Activated T-cell treated with anti-CD3 and anti-CD28 coated beads, Interleukin-2, amount 50 U/mL, for 1 hour (primary cell): Measurements from ENCODE around the gene ACP7.
"Not testable (repeated sequence)": the region's sequence is repeated elsewhere in the genome, so short reads cannot be mapped to it uniquely, and the experiment has no call there.

Experiments used
- DNase-seq: peaks from one replicate; pipeline ENCODE4 v3.0.0-alpha.2; 2020

The ACP7 gene

GRCh38 chr19:39078436-39079200 is 5.5 kb upstream of the ACP7 start:
- DNase-seq = no peak

GRCh38 chr19:39080431-39080830 is 3.7 kb upstream of the ACP7 start:
- no peak for DNase-seq

- DNase-seq = no peak
Observed at GRCh38 chr19:39082167-39082566, 2.0 kb upstream of the ACP7 start.

DNA sequence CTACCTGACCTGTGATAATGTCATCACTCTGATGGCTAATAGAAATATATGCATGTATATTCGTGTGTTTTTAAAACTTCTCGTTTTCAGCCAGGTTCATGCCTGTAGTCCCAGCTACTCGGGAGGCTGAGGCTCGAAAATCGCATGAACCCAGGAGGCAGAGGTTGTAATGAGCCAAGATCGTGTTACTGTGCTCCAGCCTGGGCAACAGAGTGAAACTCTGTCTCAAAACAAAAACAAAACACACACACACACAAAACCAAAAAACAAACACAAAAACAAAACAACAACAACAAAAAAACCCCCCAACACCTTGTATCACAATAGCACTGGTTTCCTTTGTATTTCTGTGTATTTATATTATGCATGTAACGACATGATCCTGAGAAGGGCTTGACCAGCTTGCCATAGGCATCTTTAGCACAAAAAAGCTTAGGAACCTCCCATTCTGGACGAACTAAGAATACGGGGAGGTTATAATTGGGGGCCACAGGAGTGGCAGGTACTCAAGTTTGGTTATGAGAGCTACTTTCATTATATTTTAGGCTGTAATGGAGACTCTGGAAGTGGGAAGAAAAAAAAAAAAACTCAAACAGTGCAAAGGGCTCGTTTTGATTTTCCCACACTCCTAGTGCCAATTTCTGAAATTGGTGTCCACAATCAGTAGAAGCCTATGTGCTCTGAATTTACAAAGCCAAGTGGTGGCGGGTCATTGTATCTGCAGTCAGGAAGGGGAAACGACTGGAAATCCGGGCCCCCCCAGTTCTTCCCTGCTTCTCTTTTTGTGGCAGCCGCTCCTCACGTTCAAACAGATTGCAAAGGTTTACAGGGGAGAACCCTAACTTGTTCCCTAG is 1.2 kb upstream of the ACP7 start:
- no peak for DNase-seq

DNA sequence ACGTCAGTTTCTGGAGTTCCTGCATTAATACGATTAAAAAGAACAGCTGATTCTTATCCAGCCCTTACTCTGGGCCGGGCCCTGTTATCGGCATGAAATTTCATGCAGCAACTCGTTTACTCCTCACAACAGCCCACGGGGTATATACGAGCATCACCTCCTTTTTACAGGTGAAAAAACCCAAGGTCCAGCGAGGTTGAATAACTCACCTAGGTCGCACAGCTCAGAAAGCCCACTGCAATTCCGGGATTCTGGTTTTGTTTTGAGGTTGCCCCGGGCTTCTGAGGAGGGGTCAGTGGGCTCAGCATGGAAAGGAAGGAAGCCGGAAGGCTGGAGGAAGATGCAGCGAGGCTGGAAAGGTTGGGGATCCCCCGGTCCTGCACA is 577 bp upstream of the ACP7 start:
- DNase-seq = no peak

DNA sequence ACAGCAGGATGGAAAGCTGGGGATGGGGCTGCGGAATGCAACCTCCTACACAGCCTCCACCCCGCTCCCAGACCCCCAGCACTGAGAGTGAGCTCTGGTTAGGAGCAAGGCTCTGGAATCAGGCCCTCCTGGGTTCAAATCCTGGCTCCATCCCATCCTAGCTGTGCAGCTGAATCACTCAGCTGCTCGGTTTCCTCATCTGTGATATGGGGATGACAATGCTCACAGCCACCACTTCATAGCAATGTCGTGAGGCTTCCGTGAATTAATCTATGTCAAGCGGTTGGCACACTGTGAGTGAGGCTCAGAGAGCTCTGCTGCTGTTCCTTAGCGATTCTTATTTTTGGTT is 538 bp downstream of the ACP7 start:
- no peak for DNase-seq

DNA sequence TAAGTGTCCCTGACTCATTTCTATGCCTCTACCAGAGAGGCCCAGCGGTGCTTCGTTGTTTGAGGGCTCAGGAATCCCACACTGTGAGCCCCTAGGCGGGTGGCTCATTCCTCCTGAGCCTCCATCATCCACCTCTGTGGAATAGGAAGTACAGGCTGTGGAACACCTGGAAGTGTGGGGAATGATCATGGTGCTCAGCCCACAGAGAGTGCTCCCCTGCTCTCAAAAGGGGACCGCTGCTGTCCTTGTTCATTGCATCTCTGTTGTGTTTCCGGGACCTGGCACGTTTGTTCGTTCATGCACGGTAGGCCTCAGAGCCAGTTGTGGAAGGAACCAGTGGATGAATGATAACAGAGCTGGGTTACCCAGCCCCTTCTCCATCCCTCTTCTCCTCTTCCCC is 1.2 kb downstream of the ACP7 start:
- no peak for DNase-seq

DNA sequence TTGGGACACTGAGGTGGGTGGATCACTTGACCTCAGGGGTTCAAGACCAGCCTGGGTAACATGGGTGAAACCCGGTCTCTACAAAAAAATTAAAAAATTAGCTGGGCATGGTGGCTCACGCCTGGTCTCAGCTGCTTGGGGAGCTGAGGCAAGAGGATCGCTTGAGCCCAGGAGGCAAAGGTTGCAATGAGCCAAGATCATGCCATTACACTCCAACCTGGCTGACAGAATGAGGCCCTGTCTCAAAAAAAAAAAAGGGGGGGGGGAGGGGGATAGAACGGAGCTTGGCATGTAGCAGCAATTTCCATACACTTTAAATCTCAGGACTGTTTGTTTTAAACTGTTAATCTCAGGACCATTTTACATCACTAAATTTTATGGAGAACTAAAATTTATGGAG is 2.2 kb downstream of the ACP7 start:
- DNase-seq = no peak

DNA sequence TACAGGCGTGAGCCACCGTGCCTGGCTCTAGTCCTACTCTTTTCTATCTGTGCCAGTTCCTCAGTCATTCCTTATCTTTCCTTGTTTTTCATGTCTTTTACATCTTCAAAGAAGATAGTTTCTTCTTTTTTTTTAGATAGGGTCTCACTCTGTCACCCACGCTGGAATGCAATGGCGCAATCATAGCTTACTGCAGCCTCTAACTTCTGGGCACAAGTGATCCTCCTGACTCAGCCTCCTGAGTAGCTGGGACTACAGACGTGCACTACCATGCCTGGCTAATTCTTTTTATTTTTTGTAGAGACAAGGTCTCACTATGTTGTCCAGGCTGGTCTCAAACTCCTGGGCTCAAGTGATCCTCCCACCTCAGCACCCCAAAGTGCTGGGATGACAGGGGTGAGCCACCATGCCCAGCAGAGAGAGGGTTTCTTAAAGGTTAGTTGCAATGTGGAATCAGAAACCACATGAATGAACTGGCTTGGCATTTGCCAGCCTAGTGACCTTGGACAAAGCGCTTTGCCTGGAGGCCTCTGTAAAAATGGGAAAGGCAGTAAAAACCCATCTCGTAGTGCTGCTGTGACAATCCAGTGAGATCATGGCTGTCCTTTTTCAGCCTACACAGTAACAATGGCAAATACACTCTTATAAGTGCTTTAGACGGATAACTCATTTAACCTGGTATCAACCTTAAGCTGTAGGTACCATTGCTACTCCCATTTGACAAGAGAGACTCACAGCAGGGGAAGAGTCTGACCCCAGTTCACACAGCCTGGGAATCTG is 3.9 kb downstream of the ACP7 start:
- no peak for DNase-seq

DNA sequence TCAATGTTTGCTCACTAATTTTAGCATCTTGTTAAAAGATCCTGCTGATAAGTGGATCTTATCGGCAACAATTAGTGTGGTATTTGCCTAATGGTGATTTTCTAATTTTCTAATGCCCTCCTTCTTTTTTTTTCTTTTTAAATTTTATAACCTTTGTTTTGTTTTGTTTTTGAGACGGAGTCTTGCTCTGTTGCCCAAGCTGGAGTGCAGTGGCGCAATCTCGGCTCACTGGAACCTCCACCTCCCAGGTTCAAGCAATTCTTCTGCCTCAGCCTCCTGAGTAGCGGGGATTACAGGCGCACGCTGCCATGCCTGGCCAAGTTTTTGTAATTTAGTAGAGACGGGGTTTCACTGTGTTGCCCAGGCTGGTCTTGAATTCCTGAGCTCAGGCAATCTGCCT is 5.8 kb downstream of the ACP7 start:
- DNase-seq = not testable (repeated sequence)

DNA sequence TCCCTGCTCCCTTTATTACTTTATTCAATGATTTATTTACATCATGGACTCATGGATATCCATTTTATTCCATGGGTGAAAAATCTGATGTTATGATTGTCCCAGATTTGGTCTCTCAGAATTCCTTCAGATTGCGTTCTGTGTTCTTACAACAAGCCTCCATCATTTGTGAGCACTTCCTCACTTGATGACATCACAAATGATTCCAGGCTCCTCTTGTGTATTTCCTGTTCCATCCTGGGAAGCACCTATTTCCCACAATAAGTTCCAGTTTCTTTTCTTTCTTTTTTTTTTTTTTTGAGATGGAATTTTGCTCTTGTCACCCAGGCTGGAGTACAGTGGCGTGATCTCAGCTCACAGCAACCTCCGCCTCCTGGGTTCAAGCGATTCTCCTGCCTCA is 6.7 kb downstream of the ACP7 start:
- DNase-seq = no peak

- not testable (repeated sequence) for DNase-seq
Observed at GRCh38 chr19:39095799-39096540, 11.8 kb downstream of the ACP7 start.

GRCh38 chr19:39097299-39097698 is 13.1 kb downstream of the ACP7 start:
- no peak for DNase-seq

GRCh38 chr19:39097721-39098120 is 13.6 kb downstream of the ACP7 start:
- DNase-seq = no peak

GRCh38 chr19:39098365-39099269 is 14.4 kb downstream of the ACP7 start:
- DNase-seq = no peak

DNA sequence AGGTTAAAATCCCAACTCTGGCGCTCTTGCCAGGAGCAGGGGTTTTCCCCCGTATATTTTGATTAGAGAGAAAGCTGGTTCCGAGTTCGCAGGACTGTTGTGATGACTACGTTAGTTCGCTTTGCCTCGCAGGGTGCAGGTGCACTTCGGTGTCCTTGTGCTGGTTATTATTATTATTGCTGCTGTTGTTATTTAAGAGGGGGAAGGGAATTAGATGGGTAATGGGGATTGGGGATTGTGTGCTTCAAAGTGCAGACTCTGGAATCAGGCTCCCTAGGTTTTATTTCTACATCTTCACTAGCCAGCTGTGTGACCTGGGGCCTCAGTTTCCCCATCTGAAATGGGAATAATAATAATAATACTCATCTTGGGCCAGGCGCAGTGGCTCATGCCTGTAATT is 15.2 kb downstream of the ACP7 start:
- DNase-seq = no peak

GRCh38 chr19:39100500-39101166 is 16.5 kb downstream of the ACP7 start:
- no peak for DNase-seq

DNA sequence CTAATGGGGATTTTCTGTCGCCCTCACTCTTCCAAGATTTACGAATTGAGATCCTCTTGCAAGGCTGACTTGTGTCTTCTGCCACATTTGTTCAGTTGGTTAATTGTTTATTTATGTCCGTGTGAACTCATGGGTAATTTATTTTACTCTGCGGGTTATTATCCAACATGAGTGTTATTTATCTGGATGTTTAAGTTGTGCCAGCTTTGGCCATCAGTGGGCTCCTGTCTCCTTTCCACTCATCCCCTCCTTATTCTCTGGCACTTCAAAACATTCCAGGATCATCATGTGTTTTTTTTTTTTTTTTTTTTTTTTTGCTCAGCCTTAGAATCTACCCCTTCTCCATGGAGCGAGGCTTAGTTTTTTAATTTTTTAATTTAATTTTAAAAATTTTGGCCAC is 19.0 kb downstream of the ACP7 start:
- DNase-seq = no peak

DNA sequence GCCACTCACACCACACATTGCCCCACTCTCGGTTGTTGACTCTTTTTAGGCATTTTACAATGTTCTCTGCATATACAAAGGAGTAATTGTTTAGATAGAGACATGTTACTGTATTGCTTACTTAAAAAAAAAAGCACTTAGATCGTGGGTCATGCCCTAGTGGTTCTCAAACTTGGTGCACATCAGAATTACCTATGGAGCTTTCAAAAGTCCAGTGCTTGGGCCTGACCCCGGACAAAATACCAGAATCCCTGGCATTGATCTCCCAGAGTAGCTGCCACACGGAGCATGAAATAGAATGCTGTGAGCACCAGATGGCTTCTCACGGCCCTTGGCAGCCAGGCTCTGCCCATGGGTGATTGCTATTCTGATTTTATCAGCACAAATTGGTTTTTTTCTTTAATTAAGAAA is 20.0 kb downstream of the ACP7 start:
- no peak for DNase-seq

GRCh38 chr19:39106194-39106593 is 22.0 kb downstream of the ACP7 start:
- no peak for DNase-seq

DNA sequence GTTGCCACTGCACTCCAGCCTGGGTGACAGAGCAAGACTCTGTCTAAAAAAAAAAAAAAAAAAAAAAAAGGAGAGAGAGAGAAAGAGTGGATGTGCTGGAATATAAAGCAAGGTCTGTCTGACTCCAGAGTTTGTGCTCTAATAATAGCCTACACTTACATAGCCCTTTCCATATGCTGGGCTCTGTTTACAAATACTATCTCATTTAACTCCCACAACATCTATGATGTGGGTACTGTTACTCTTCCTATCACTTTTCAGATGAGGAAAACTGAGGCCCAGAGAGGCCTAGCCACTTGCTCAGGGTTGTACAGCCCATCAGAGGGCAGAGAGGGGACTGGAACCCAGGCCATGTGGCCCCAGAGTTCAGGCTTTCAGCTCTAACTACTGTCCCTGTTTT is 25.5 kb downstream of the ACP7 start:
- no peak for DNase-seq
